Thoracic aorta (tissue), 2 donors: ENCODE results near the gene ATP6V1F. TPM values are rescaled to one million over a fixed set of nuclear protein-coding genes. Genes with fewer than 3 reads are reported as not detected.

ENCODE experiments used
- ATAC-seq: fragments of 150-250 bp; one replicate; pipeline ENCODE4 v1.8.0; 2017; ENCODE audit warnings: low read depth; ENCODE audit not compliant: insufficient number of reproducible peaks, low FRiP score
- DNase-seq: peaks from one replicate; pipeline ENCODE4 v3.0.0-alpha.2; 2020; ENCODE audit warnings: low spot score
- H3K27ac ChIP-seq, 2 donors: fragments of 200-600 bp; sonication (generic); 1 replicate in 1 of 2; 2 replicates in 1 of 2; pipeline ENCODE4 v1.5.1; 2016; ENCODE audit warnings: mild to moderate bottlenecking in 2 of 2, moderate library complexity in 2 of 2
- H3K27me3 ChIP-seq: fragments of 200-600 bp; sonication (generic); replicated peaks from 2 replicates; pipeline ENCODE4 v1.6.0; 2016; ENCODE audit warnings: mild to moderate bottlenecking; ENCODE audit not compliant: insufficient read depth
- H3K36me3 ChIP-seq: fragments of 200-600 bp; sonication (generic); one replicate; pipeline ENCODE4 v1.5.1; 2016
- H3K4me1 ChIP-seq, 2 donors: fragments of 200-600 bp; sonication (generic); 1 replicate in 1 of 2; 2 replicates in 1 of 2; pipeline versions ENCODE4 v1.5.1 to v1.6.0; 2016; ENCODE audit warnings: low read depth in 2 of 2, mild to moderate bottlenecking in 1 of 2; ENCODE audit not compliant: control insufficient read depth in 1 of 2
- H3K4me3 ChIP-seq: fragments of 200-600 bp; sonication (generic); 2 replicates; pipeline ENCODE4 v1.5.1; 2016; ENCODE audit warnings: mild to moderate bottlenecking
- H3K9me3 ChIP-seq: fragments of 200-600 bp; sonication (generic); 2 replicates; pipeline ENCODE4 v1.5.1; 2016
- CTCF ChIP-seq: fragments of 200-600 bp; sonication (generic); IDR thresholded peaks from one replicate; pipeline ENCODE4 v1.5.1; 2019; ENCODE audit warnings: antibody characterized with exemption
- total RNA-seq, 2 donors: library from RNA; depleted of rRNA; stranded (reverse); fragments of >200 nt; gene quantifications; one replicate each; pipeline versions ENCODE4 v1.1.0 to v1.2.3, GENCODE V29; 2016

Gene ATP6V1F
- total RNA-seq, 2 donors from 2014 or later, result 73.6 to 96.0 TPM

DNA sequence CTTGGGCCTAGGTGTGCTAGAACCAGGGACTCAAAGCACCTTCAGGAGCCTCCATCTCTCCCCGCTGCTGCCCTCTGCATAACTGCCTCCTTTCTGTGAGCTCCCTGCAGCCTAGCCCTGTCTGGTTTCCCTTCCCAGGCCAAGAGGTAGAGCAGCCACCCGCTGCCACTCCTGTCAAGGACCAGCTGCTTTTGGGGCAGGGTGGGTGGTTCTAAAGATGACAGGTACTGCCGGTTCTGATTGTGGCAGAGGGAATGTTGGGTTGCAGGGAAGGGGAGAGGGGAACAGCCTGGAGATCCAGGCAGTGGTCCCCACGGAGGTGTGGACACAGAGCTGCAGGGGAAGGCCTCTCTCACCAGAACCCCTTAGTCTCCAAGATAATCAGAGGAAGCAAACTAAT, 36.1 kb upstream of the ATP6V1F start:
- Histone ChIP-seq H3K27ac (peak overlapping the region; percentile 81 to 97), H3K4me1 (peaks cover 18 to 31% of the 10 kb centered on the region in 2 donors), H3K4me3 (no peak overlapping the region), H3K36me3 (no peaks in the 10 kb centered on the region), H3K9me3 (no peaks in the 10 kb centered on the region), H3K27me3 (no peaks in the 10 kb centered on the region)
- DNase-seq (no peak), ATAC-seq (no peak)
- no peak for TF ChIP-seq CTCF

- Histone ChIP-seq H3K36me3 (no peaks in the 10 kb centered on the region), H3K27me3 (no peaks in the 10 kb centered on the region), H3K9me3 (no peaks in the 10 kb centered on the region), H3K27ac (peak overlapping the region; percentile 81 to 97), H3K4me1 (peaks cover 18 to 31% of the 10 kb centered on the region in 2 donors), H3K4me3 (no peak overlapping the region)
- TF ChIP-seq CTCF, result no peak
- DNase-seq (no peak), ATAC-seq (no peak)
These were observed 35.8 kb upstream of the ATP6V1F start for GRCh38 chr7:128826916-128827247.

DNA sequence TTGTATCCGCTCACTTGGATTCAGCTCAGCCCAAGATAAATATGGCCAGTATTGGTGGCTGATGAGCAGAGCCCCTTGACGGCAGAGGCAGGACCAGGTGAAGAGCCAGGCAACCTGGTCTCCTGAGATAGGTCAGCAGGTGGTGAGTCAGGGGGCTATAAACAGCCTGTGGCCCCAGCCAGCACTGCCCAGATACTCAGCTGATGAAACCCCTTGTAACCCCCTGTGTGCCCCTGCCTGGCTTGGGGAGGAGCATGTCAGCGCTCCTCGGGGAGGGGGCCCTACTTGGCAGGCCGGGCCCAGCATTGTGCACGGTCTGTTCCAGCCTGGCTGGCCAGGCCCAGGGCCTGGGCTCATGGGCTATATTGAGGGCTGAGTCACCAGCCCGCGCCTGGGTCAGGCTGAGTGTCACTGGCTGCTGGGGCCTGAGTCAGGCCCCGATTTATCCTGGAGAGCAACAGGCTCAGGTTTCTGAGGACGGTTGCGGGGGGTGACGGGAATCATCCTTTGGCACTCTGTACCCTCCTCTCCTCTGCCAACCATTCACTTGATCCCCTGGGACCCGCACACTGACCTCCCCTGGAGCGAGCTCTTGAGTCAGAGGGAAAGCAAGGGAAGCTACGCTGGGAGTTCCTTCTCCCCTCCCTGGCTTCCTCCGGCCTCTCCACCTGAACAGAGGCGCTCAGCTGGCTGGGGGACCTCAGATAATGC, 35.3 kb upstream of the ATP6V1F start:
- H3K4me1 ChIP-seq, result peaks cover 18 to 35% of the 10 kb centered on the region in 2 donors
- ATAC-seq, result peak; percentile 31
- no peak for DNase-seq
- peak overlapping the region; percentile 23 for H3K4me3 ChIP-seq
- no peak for TF ChIP-seq CTCF
- no peaks in the 10 kb centered on the region for H3K36me3 ChIP-seq
- H3K27ac ChIP-seq, result peak overlapping the region; percentile 81 to 97
- H3K27me3 ChIP-seq, result no peaks in the 10 kb centered on the region
- no peaks in the 10 kb centered on the region for H3K9me3 ChIP-seq

GRCh38 chr7:128827971-128828711, 34.5 kb upstream of the ATP6V1F start:
- no peak for ATAC-seq
- no peaks in the 10 kb centered on the region for H3K27me3 ChIP-seq
- no peaks in the 10 kb centered on the region for H3K36me3 ChIP-seq
- peak overlapping the region; percentile 81 to 97 for H3K27ac ChIP-seq
- no peak for TF ChIP-seq CTCF
- peak overlapping the region; percentile 23 for H3K4me3 ChIP-seq
- DNase-seq, result no peak
- peaks cover 24 to 42% of the 10 kb centered on the region in 2 donors for H3K4me1 ChIP-seq
- no peaks in the 10 kb centered on the region for H3K9me3 ChIP-seq

GRCh38 chr7:128829391-128830166, 33.1 kb upstream of the ATP6V1F start:
- Histone ChIP-seq H3K36me3 (no peaks in the 10 kb centered on the region), H3K27ac (peak overlapping the region; percentile 59 to 97), H3K4me3 (peak overlapping the region; percentile 71), H3K27me3 (no peaks in the 10 kb centered on the region), H3K4me1 (peaks cover 25 to 52% of the 10 kb centered on the region in 2 donors), H3K9me3 (no peaks in the 10 kb centered on the region)
- no peak for DNase-seq
- no peak for ATAC-seq
- no peak for TF ChIP-seq CTCF
